ENCODE measurements around the gene CA9. TPM values are rescaled to one million over a fixed set of nuclear protein-coding genes. Genes with fewer than 3 reads are reported as not detected.

Gene CA9
- total and polyA plus RNA-seq, 2 experiments from 2014 or later = 1.1 TPM; not detected in 1

- DNase-seq (ENCODE audit: low spot score) (peak; percentile 64), ATAC-seq (peak; percentile 3; the same call in 2 of the 3 replicates)
- peaks cover 30% of the 10 kb centered on the region for H3K4me1 Mint-ChIP-seq
- Histone ChIP-seq H3K4me2 (peak overlapping the region; percentile 96), H3F3A (replicated peaks; ENCODE audit: low read depth) (peaks cover under 1% of the 10 kb centered on the region), H3K9me2 (ENCODE audit: insufficient read depth) (no peaks in the 10 kb centered on the region), H3K79me2 (replicated peaks; ENCODE audit: insufficient read depth) (peaks cover 22% of the 10 kb centered on the region), H3K4me3 (peak overlapping the region; percentile 94; the same call in 1 of the 2 replicates), H3K27me3 (ENCODE audit: insufficient read depth) (no peaks in the 10 kb centered on the region), H3K4me1 (ENCODE audit: insufficient read depth) (peaks cover 17% of the 10 kb centered on the region; the same call in 1 of the 2 replicates), H4K20me1 (replicated peaks; ENCODE audit: insufficient read depth) (peaks cover 6% of the 10 kb centered on the region; the same call in 1 of the 2 replicates), H3K27ac (ENCODE audit: low read depth) (no peak overlapping the region), H3K36me3 (ENCODE audit: insufficient read depth) (no peaks in the 10 kb centered on the region), H2AFZ (no peak overlapping the region)
- H3K9me3 Mint-ChIP-seq = no peaks in the 10 kb centered on the region; the same call in 1 of the 3 replicates
- peaks cover 22% of the 10 kb centered on the region for H3K36me3 Mint-ChIP-seq (ENCODE audit: low read depth)
- peaks cover 7% of the 10 kb centered on the region for H3K27me3 Mint-ChIP-seq (ENCODE audit: insufficient read depth, low read depth, poor library complexity)
- TF ChIP-seq CTCF (conservative IDR thresholded peaks at IDR 0.05; ENCODE audit: low read depth in 2 of 2) (peak; percentile 13 to 26; a peak in 3 of 4 replicates), EZH2 (IDR thresholded peaks at IDR 0.05; ENCODE audit: low read depth, unreplicated experiment) (no peak)
- H3K27ac Mint-ChIP-seq = no peak overlapping the region
- H3K4me3 Mint-ChIP-seq = peak overlapping the region; percentile 95
Measured at GRCh38 chr9:35691757-35692301, 18.1 kb downstream of the CA9 start.

- DNase-seq (ENCODE audit: low spot score) = no peak
- no peak overlapping the region for H2AFZ ChIP-seq
- Mint-ChIP-seq H3K4me1 (peaks cover 9% of the 10 kb centered on the region), H3K36me3 (ENCODE audit: low read depth) (peaks cover 3% of the 10 kb centered on the region), H3K9me3 (no peaks in the 10 kb centered on the region; the same call in 1 of the 3 replicates), H3K4me3 (no peak overlapping the region), H3K27me3 (ENCODE audit: insufficient read depth, low read depth, poor library complexity) (peaks cover 5% of the 10 kb centered on the region), H3K27ac (no peak overlapping the region)
- no peak overlapping the region for H3K4me2 ChIP-seq
- H3K4me1 ChIP-seq (ENCODE audit: insufficient read depth) = no peaks in the 10 kb centered on the region
- peaks cover 19% of the 10 kb centered on the region; the same call in 1 of the 2 replicates for H3K36me3 ChIP-seq (ENCODE audit: insufficient read depth)
- no peak overlapping the region for H3K4me3 ChIP-seq
- H3K27me3 ChIP-seq (ENCODE audit: insufficient read depth) = no peaks in the 10 kb centered on the region
- H4K20me1 ChIP-seq (replicated peaks; ENCODE audit: insufficient read depth) = no peaks in the 10 kb centered on the region
- H3K79me2 ChIP-seq (replicated peaks; ENCODE audit: insufficient read depth) = no peaks in the 10 kb centered on the region
- no peak for ATAC-seq
- no peak for TF ChIP-seq EZH2phosphoT487 (IDR thresholded peaks at IDR 0.05; ENCODE audit: unreplicated experiment)
- TF ChIP-seq CTCF (conservative IDR thresholded peaks at IDR 0.05; ENCODE audit: low read depth in 2 of 2) = no peak
- TF ChIP-seq ZNF331 (CRISPR knock-in tag; IDR thresholded peaks at IDR 0.05; ENCODE audit: low read depth) = no peak
- no peak for TF ChIP-seq ETS1 (IDR thresholded peaks at IDR 0.05)
- peaks cover 6% of the 10 kb centered on the region for H3F3A ChIP-seq (replicated peaks; ENCODE audit: low read depth)
- no peak overlapping the region for H3K27ac ChIP-seq (ENCODE audit: low read depth)
- H3K9me2 ChIP-seq (ENCODE audit: insufficient read depth) = no peaks in the 10 kb centered on the region
Measured at GRCh38 chr9:35695943-35696401, 22.2 kb downstream of the CA9 start.
